ACC112 (cell line): ENCODE results near the gene EHD4.

ENCODE experiments used
- H2AFZ ChIP-seq: fragments of 200-600 bp; sonication (generic); one replicate; pipeline ENCODE4 v1.6.0; 2017; ENCODE audit warnings: antibody characterized with exemption, low read length; ENCODE audit not compliant: unreplicated experiment
- H3K27ac ChIP-seq: fragments of 200-600 bp; sonication (generic); 2 replicates; pipeline ENCODE4 v1.5.1; 2014; ENCODE audit warnings: low read depth, mild to moderate bottlenecking, antibody characterized with exemption, low read length, moderate library complexity
- H3K27me3 ChIP-seq: fragments of 200-600 bp; sonication (generic); 2 replicates; pipeline ENCODE4 v1.6.1; 2014; ENCODE audit warnings: mild to moderate bottlenecking, antibody characterized with exemption, low read length, moderate library complexity, mixed read lengths; ENCODE audit not compliant: insufficient read depth
- H3K36me3 ChIP-seq: fragments of 200-600 bp; sonication (generic); 2 replicates; pipeline ENCODE4 v1.6.1; 2016; ENCODE audit warnings: mild to moderate bottlenecking, antibody characterized with exemption, low read length, moderate library complexity, mixed read lengths; ENCODE audit not compliant: insufficient read depth
- H3K4me1 ChIP-seq: fragments of 200-600 bp; sonication (generic); one replicate; pipeline ENCODE4 v1.6.1; 2016; ENCODE audit warnings: low read length, mixed read lengths; ENCODE audit not compliant: insufficient read depth, unreplicated experiment, control insufficient read depth
- H3K4me3 ChIP-seq: fragments of 200-600 bp; sonication (generic); 2 replicates; pipeline ENCODE4 v1.5.1; 2014; ENCODE audit warnings: mild to moderate bottlenecking, low read depth, low read length
- H3K79me2 ChIP-seq: fragments of 200-600 bp; sonication (generic); one replicate; pipeline ENCODE4 v1.6.0; 2016; ENCODE audit warnings: low read length; ENCODE audit not compliant: control insufficient read depth, unreplicated experiment, insufficient read depth

Gene EHD4

GRCh38 chr15:41885841-41886240, 86.5 kb downstream of the EHD4 start:
- Histone ChIP-seq H3K79me2 (no peaks in the 10 kb centered on the region), H3K27me3 (no peaks in the 10 kb centered on the region), H3K27ac (no peak overlapping the region), H3K4me3 (no peak overlapping the region), H3K4me1 (no peaks in the 10 kb centered on the region), H3K36me3 (no peaks in the 10 kb centered on the region), H2AFZ (no peak overlapping the region)

- Histone ChIP-seq H3K4me1 (no peaks in the 10 kb centered on the region), H3K4me3 (no peak overlapping the region), H3K79me2 (no peaks in the 10 kb centered on the region), H3K27me3 (no peaks in the 10 kb centered on the region), H2AFZ (no peak overlapping the region), H3K27ac (no peak overlapping the region), H3K36me3 (no peaks in the 10 kb centered on the region)
Measured at GRCh38 chr15:41885321-41885720, 87.0 kb downstream of the EHD4 start.

GRCh38 chr15:41884458-41884857, 87.9 kb downstream of the EHD4 start:
- no peak overlapping the region for H3K4me3 ChIP-seq
- no peak overlapping the region for H3K27ac ChIP-seq
- no peaks in the 10 kb centered on the region for H3K27me3 ChIP-seq
- H3K4me1 ChIP-seq, result no peaks in the 10 kb centered on the region
- H3K36me3 ChIP-seq, result no peaks in the 10 kb centered on the region
- H3K79me2 ChIP-seq, result no peaks in the 10 kb centered on the region
- H2AFZ ChIP-seq, result no peak overlapping the region

GRCh38 chr15:41883484-41883825, 88.9 kb downstream of the EHD4 start:
- H3K4me1 ChIP-seq, result no peaks in the 10 kb centered on the region
- no peak overlapping the region for H3K4me3 ChIP-seq
- H2AFZ ChIP-seq, result no peak overlapping the region
- H3K36me3 ChIP-seq, result no peaks in the 10 kb centered on the region
- H3K27me3 ChIP-seq, result no peaks in the 10 kb centered on the region
- H3K27ac ChIP-seq, result no peak overlapping the region
- H3K79me2 ChIP-seq, result no peaks in the 10 kb centered on the region

- no peaks in the 10 kb centered on the region for H3K27me3 ChIP-seq
- H3K4me1 ChIP-seq, result no peaks in the 10 kb centered on the region
- no peaks in the 10 kb centered on the region for H3K79me2 ChIP-seq
- H3K4me3 ChIP-seq, result no peak overlapping the region
- H3K27ac ChIP-seq, result no peak overlapping the region
- no peaks in the 10 kb centered on the region for H3K36me3 ChIP-seq
- no peak overlapping the region for H2AFZ ChIP-seq
Measured at GRCh38 chr15:41882689-41883483, 89.5 kb downstream of the EHD4 start.

- H3K4me3 ChIP-seq, result no peak overlapping the region
- H3K79me2 ChIP-seq, result no peaks in the 10 kb centered on the region
- H3K4me1 ChIP-seq, result no peaks in the 10 kb centered on the region
- H3K27ac ChIP-seq, result no peak overlapping the region
- no peak overlapping the region for H2AFZ ChIP-seq
- no peaks in the 10 kb centered on the region for H3K27me3 ChIP-seq
- H3K36me3 ChIP-seq, result no peaks in the 10 kb centered on the region
Measured at GRCh38 chr15:41881920-41882688, 90.3 kb downstream of the EHD4 start.

GRCh38 chr15:41881550-41881919, 90.8 kb downstream of the EHD4 start:
- no peak overlapping the region for H3K4me3 ChIP-seq
- no peak overlapping the region for H2AFZ ChIP-seq
- no peaks in the 10 kb centered on the region for H3K4me1 ChIP-seq
- no peaks in the 10 kb centered on the region for H3K27me3 ChIP-seq
- H3K36me3 ChIP-seq, result no peaks in the 10 kb centered on the region
- H3K27ac ChIP-seq, result no peak overlapping the region
- no peaks in the 10 kb centered on the region for H3K79me2 ChIP-seq

GRCh38 chr15:41881086-41881485, 91.3 kb downstream of the EHD4 start:
- Histone ChIP-seq H3K27me3 (no peaks in the 10 kb centered on the region), H2AFZ (no peak overlapping the region)

GRCh38 chr15:41880156-41880877, 92.0 kb downstream of the EHD4 start:
- Histone ChIP-seq H3K27ac (no peak overlapping the region), H3K4me3 (no peak overlapping the region), H2AFZ (no peak overlapping the region), H3K4me1 (no peaks in the 10 kb centered on the region), H3K36me3 (no peaks in the 10 kb centered on the region), H3K27me3 (no peaks in the 10 kb centered on the region), H3K79me2 (no peaks in the 10 kb centered on the region)

More at GRCh38 chr15:41881086-41881485, 91.3 kb downstream of the EHD4 start:
- Histone ChIP-seq H3K79me2 (no peaks in the 10 kb centered on the region), H3K36me3 (no peaks in the 10 kb centered on the region), H3K4me3 (no peak overlapping the region), H3K4me1 (no peaks in the 10 kb centered on the region), H3K27ac (no peak overlapping the region)

GRCh38 chr15:41879321-41879845, 93.0 kb downstream of the EHD4 start:
- no peaks in the 10 kb centered on the region for H3K4me1 ChIP-seq
- H3K27ac ChIP-seq, result no peak overlapping the region
- H3K36me3 ChIP-seq, result no peaks in the 10 kb centered on the region
- no peak overlapping the region for H2AFZ ChIP-seq
- no peaks in the 10 kb centered on the region for H3K79me2 ChIP-seq
- no peak overlapping the region for H3K4me3 ChIP-seq
- H3K27me3 ChIP-seq, result no peaks in the 10 kb centered on the region
